GM12801 (cell line): ENCODE measurements around the gene FBXO44.

Source experiments
- TF ChIP-seq, protein P1 (sequence below): IDR thresholded peaks from one replicate; pipeline ENCODE4 v1.5.1; 2011; ENCODE audit warnings: control low read depth; ENCODE audit not compliant: insufficient read length; ENCODE audit errors: extremely low read depth

Gene FBXO44

DNA sequence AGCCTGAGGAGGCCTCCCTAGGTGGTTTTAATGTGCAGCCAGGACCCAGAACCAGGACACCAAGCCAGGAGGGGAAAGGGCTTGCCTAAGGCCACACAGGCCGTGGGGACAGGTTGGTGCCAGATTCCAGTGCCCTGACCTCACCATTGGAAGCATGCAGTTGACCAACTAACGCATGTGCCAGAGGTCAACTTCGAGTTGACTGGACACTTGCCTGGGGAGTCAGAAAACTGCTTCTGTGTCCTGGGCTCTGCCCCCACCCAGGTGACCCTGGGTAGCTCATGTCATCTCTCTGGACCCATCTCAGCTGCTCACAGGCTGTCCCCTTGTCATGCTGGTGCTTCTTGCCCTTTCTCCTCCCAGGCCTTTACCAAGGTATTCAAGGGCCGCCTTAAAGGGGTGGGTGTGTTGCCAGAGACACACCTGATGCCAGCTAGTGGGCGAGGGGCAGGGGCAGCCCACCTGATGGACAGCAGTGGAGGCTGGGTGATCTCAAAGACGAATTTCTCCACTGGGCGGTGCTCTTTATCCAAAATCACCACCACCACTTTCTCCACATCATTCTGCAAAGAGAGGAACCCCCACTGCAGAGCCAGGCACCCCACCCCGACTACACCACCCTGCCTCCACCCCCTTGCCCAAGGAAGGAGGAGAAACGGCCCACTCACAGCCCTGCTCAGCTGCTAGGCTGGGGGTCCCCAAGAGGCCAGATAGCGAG, 21.9 kb downstream of the FBXO44 start:
- TF ChIP-seq, protein P1, sequence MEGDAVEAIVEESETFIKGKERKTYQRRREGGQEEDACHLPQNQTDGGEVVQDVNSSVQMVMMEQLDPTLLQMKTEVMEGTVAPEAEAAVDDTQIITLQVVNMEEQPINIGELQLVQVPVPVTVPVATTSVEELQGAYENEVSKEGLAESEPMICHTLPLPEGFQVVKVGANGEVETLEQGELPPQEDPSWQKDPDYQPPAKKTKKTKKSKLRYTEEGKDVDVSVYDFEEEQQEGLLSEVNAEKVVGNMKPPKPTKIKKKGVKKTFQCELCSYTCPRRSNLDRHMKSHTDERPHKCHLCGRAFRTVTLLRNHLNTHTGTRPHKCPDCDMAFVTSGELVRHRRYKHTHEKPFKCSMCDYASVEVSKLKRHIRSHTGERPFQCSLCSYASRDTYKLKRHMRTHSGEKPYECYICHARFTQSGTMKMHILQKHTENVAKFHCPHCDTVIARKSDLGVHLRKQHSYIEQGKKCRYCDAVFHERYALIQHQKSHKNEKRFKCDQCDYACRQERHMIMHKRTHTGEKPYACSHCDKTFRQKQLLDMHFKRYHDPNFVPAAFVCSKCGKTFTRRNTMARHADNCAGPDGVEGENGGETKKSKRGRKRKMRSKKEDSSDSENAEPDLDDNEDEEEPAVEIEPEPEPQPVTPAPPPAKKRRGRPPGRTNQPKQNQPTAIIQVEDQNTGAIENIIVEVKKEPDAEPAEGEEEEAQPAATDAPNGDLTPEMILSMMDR, result no peak

DNA sequence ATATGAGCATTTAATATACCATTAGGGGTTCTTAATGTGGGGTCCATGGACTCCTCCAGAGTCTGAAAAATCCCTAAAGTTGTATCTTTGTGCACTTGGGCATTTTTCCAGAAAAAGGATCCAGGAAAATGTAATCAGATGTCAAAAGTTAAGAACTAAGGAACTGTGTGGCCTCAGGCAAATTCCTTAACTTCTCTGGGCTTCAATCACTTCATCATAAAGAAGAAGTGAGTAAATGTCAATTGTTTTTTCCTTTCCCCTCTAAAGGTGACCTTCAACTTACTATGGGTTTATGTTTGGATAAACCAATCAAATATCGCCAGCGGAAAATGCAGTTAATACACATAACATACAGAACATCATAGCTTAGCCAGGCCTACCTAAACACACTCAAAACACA, 23.8 kb downstream of the FBXO44 start:
- TF ChIP-seq, protein P1, result no peak

DNA sequence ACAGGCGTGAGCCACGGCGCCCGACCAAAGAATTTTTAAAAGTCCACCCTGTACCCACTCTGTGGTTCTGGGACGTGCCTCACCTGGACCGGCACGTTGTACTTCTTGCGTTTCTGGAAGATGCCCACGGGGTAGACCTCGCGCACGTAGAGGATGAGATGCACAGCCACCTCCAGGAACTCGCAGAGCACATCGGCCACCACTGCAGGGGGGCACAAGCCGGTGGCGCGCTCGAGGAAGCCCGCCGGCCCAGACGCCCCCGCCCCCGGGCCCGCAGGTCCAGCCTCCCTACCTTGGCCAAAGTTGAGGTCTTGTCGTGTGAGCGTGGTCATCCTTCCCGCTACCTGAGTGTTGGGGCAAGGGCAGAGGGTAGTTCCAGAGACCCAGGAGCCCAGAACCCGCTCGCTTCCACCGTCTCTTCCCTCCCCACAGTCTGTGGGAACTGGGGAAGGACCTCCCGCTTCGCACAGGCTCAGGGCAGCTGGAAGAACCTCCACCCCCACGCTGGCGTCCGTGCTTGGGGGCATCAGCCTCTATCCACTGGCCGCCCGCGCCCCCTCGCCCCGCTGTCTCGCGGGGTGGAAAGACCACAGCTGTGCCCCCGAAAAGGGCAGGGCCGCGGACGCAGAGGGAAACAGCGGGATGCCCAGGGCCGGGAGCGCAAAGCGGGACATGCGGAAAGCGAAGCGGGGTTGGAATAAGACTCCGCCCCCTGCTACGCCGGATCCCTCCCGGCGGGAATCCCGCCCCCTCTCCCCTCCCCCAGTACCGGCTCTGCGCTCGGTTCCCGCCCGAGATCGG, 25.8 kb downstream of the FBXO44 start:
- TF ChIP-seq, protein P1, result no peak

DNA sequence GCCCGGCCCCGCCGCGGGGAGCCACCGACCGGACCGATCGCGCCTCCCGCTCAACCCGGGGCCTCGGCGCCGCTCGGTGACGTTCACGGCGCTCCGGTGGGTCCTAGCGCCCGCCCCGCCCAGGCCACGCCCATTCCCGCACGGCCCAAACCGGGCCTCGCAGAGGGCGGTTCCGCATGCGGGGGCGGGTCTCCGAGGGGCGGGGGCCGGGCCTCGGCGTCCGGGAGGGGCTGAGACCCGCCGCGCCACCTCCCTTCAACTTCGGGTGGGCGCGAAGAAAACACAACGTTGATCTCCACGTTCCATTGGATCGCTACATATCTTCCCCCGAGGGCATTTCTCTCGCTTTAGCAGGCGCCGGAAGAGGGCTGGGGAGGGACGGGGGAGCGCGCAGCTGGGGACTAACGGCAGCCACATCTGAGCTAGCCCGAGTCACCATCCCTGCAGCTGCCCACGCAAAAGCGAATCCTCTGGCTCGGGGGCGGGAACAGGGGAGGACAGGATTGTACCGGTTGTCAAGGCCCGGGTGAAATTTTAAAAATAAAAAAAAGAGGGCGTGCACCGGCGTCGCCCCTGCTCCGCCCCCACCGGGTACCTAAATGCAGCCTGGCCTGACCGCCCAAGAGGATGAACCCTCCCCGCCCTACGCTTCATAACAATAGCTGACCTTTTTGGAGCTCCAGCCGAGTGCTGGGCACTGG, 26.5 kb downstream of the FBXO44 start, which contains the start of gene MAD2L2:
Gene MAD2L2, minus strand, starts transcription at position 78 of the 701 bp plus-strand sequence. CDS start 547 bp downstream, outside the sequence.
- TF ChIP-seq, protein P1, result no peak

DNA sequence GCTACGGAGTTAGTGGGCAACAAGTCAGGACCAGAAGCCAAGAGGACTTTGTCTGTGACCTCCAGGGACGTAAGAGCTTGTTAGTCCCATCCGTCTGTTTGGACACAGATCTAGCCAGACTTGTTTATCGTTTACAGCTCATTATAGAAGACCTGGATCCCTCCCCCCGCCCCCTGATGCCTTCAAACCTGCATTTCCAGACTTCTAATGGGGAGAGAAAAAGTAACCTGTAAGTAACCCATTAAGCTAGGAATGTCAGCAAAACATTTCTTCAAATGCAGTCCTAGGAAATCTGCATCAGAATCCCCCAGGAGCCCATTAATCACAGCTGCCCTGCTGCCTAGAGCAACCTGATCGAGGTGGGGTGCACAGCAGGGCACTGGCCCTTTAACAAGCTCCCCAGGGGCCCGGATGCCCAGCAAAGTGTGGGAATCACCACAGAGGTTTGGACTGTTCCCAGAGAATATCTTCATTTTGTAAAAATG, 27.7 kb downstream of the FBXO44 start:
- TF ChIP-seq, protein P1, result no peak

DNA sequence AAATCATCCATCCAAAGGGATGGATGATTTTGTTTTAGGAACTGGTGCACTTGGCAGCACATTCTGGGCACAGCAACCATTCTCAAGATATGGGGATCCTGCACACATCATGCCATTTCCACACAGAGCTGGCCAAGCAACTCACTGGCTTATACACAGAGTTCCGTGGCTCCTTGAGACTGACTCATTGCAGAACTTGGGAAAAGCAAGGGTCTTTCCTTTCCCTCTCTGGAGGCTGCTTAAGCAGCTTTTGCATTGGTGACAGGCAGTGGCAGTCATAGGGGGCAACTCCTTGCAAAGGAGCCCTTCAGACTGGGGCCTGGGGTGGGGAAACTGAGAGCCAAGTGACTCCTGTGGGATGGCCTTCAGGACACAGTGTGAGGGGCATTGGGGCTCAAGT, 28.1 kb downstream of the FBXO44 start:
- TF ChIP-seq, protein P1, result no peak

DNA sequence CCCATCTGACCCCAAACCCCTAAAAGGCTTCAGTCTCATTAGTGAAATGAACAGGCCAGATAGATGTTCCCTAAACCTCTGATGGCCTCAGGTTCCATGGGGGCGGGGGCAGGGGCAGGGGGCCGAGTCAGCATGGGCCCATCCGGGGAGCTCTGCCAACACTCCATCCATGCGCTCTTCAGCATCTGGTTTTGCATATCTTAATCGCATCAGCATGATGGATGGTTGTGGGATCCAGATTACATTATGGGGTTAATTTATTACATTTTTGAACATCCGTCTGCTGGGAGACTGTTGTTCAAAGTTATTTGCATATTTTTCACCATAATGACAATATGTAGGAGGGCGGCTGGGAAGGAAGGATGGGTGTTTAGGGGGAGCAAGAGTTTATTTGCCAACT, 29.4 kb downstream of the FBXO44 start:
- TF ChIP-seq, protein P1, result no peak
